T-helper 1 cell (primary cell): ENCODE measurements around the gene CPNE4.
A peak's percentile ranks its signal among the peaks of the same experiment; 100 is the strongest.

ENCODE experiments used
- DNase-seq, 5 donors: peaks; one replicate each; pipeline ENCODE4 v3.0.0-alpha.2; 2012 to 2020

CPNE4 gene

DNA sequence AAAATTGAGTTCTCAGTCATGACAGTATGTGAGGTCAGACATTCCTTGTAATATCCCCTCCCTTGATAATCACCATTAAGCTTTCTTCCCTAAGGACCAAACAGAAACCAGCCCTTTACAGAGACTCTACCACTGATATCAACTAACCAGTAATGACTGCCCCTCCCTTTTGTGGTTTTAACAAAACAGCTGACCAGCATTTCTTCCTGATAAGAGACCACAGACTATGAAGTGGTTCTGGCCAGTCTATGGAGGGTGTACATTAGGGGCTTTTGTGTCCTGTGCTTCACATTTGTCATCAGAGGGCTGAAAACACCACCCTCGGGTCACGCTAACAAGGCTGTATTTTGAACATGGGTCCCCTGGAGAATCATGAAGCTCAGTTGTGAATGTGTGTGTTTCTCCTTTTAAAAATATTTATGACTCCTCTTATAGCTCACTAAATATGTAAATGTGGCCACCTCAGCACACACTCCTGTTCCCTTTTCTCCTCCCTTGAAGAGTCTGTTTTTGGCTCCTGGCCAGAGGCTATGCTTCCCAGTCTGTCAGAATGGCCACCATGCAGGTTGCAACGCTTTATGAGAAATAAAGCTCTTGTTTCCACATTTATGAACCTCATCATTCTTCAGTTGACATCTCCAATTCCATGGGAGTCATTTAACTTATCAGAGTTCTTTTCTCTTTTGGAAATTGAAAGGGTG is 239.3 kb downstream of the CPNE4 start:
- DNase-seq, result no peak

DNA sequence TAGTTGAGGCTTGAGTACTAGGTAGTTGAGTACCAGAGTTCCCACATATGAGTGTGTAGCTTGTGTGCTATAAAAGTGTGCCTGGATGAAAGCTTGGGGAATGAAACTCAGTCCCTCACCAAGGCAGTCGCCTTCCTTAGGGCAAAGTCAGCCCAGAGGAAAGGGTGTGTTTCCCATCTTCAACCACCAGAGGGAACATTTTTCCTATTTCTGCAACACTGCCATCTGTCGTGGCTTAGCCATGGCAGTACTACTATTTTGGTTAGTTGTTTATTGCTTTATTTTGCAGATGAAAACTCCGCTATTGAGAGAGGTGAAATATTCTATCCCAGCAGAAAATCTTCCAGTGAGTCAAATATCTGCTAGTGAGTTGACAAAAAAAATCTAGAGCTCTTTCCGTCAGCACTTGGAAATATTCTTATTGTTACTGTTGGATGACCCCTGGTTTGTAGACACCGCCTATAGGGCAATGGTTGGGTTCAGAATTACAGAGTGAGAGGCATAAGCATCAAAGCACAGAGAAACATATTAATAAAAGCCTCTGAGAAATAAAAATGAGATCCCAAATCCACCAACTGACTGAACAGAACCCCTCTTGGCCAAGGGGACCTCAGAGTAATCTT is 239.9 kb downstream of the CPNE4 start:
- DNase-seq, result peak in 2 of 5 donors; percentile 3 to 15

DNA sequence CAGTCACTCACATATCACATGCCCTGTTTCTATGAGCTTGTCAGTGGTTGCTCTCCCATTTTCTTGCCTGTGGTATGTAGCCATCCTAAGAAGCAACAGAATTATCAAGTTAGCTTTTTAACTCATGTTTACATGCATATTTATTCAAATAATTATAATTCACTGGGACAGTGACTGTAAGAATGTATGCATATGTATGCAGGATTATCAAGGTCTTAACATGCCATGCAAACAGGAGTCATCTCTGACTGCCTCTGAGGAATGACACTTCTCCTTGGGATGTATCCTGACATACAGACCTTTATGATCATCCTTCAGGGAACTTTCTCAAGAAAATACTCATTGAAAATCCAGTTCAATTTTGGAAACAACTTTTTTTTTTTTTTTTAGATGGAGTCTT is 240.9 kb downstream of the CPNE4 start:
- no peak for DNase-seq

DNA sequence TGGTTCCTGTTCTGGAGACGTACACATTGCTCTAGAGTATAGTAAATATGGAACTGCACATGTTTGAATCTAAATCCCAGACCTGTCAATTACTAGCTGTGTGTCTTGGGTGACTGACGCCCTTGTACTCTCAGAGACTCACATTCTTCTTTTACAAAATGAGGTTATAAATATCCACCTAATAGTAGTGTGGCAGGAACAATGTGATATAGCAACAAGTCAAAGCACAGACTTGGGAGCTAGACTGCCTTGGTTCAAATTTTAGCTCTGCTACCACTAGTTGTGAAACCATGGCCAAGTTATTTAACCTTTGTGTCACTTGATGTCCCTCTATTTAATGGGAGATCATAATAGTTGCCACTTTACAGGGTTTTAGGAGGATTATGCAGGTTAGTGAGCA is 245.6 kb downstream of the CPNE4 start:
- DNase-seq, result no peak

DNA sequence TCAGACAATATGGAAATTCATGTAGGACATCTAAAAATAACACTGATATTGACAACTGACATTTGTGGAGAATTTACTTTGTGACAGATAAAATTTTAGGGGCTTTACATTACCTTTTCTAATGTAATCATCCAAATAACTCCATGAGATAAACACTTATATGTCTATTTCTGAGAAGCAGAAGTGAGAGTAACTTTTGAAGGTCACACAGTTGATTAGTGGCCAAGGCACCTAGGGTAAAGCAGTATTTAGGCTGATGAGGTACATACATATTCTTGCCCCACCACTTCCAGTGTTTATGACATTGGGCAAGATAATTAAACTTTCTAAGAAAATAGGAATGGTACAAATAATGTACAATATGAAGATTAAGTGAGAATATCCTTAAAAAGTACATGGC is 248.4 kb downstream of the CPNE4 start:
- no peak for DNase-seq

DNA sequence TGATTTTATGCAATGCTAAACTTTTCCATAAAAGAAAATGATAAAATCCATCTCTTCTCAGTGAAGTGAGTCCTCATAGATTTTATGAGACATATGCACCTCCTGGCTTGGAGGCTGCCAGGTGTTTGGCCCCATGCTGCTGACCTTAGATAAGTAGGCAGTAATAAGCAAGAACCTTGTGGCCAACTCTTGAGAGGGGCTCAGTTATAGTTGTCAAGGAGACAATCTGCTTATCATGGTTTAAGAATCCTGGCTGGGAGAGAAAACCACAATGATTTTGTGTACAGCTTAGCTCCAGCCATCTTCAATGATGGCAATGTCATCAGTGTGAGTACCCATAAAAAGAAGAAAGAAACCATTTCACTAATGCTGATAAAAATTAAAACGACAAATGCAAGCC is 252.1 kb downstream of the CPNE4 start:
- DNase-seq, result no peak

DNA sequence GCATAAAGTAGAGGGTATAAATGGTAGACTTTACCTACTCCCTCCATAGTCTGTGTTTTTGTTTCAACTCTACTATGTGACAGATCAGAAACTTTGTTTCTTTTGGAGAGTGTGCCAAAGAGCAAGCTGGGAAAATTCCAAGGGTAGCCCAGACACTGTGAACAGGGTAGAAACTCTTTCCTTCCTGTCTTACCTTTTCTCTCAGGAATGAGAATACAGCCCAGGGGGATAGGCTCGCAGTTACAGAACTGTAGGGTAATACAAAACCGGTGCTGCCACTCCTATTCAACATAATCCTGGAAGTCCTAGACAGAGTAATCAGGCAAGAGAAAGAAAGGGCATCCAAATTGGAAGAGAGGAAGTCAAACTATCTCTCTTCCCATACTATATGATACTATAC is 256.3 kb downstream of the CPNE4 start:
- no peak for DNase-seq

DNA sequence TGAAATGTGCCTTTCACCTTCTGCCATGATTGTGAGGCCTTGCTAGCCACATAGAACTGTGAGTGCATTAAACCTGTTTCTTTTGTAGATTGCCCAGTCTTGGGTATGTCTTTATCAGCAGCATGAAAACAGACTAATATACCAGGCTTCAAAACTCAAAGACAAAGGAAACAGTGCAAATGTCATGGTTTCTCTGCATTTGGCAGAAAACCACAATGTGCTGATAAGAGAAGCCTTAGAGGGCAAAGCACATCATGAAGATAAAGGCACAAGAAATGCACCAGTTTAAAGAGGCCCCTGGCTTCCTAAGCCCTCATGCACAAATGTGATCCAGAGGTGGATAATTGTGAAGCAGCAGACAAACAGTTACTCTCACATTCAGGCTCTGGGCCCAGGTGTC is 259.2 kb downstream of the CPNE4 start:
- no peak for DNase-seq

DNA sequence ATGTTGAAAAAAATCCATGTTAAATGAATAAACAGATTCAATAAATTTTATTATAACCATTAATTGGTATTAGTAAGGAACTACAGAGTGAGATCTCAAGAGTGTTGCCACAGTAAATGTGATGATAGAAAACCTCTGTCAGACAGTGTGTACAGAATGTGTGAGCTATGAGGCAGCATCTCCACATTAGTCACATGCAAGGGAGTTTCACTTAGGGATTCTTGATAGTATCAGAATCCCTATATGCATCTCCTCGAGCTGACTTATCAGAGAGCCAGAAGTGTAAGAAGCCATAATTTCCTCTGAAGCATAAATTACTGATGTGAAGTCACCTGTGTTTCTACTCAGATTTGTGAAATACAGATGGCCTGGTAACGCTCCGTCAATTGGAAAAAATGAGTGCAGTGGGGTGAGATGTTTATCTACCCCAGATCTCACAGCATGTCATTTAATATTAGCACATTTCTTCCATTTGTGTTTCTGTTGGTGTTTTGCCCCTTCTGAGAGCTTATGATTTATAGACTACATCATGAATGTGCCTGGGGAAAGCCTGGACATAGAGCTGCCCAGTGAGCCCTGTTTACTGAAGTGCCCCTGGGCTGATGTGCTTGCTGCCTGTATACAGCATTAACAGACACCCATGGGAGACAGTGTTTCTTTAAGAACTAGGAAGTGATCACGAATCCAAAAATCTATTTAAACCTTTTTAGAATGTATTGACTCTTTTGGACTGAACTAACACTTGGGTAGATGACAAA is 262.4 kb downstream of the CPNE4 start:
- no peak for DNase-seq

DNA sequence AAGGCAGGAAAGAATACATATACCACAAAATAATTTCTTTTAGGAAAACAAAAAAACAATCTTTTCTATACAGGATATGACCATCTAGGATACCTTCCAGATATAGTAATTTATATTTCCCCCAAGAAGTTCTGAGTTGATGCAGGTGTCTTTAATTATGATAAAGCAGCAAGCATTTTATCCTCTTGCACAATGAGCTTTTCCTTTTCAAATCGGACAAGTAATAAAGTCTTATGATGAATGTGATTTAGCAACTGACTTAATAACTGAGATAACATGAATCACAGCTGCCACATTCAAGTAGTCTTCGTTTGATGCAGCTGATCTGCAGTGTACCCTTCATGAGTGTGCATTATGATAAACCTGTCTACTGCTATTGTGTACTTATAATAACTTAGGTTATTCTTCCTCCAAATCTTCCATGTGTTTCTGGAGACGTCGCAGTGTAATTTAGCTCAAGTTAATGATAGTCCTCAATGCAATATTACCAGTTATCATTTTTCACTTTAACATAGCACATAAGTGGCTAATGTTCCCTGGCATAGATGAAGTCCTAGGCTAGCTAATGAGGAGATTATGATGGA is 271.7 kb downstream of the CPNE4 start:
- no peak for DNase-seq

DNA sequence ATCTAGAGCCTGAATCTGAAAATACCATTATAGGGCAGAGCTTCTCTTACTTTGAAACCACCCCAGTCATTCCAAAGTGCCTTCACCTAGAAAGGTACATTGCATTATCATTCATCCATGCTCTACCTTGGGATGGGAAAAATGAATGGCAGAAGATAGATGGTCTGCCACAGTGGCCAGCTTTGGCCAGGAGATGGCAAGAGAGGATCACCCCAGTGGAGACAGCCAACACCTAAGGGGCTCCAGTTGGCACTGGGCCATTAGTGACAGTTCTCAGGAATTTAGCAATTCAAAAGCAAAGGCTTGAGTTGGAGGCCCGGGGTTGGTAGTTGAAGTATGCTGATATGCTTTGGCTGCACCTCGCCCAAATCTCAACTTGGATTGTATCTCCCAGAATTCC is 278.4 kb downstream of the CPNE4 start:
- DNase-seq, result no peak

DNA sequence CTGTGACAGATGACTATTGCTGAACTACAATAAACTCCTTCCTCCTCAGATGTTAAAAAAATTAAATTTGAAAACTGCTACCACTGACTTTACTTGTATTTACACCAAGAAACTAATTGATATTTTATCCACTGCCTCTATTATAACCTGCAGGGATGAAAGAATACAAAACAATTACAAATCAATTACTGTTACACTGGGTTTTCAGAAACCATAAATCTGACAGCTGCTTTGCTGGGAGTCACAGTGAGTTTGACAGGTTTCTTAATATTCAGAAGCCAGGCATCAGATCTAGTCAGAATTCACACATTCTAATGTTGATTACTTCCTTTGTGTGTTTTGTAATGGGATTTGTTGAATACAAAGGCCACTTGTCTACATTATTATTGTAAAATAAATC is 279.4 kb downstream of the CPNE4 start:
- no peak for DNase-seq

DNA sequence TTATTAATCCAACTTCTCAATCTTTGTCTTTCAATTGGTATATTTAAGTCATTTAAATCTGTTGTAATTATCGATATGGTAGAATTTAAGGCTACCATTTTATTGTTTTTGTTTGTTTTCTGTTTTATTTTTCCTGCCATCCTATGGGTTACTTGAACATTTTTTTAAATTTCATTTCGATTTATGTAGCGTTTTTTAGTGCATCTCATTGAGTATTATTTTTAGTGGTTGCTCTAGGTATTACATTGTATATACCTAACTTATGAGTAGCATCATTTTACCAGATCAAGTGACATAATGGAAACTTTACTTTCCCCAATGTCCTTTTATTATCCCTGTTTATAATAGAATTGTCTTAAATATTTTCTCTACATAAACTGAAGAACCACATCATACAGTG is 284.6 kb downstream of the CPNE4 start:
- DNase-seq, result no peak

DNA sequence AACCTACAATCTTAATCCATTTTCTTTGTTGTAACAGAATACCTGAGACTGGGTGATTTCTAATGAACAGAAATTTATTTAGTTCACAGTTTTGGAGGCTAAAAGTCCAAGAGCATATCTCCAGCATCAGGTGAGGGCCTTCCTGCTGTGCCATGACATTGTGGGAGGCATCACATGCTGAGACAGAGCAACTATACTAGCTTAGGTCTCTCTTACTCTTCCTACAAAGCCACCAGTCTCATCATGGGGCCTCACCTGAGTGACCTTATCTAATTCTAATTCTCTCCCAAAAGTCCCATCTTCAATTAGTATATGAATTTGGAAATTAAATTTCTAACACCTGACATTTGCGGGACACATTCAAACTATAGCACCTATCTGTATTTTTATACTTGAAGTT is 285.0 kb downstream of the CPNE4 start:
- DNase-seq, result no peak

DNA sequence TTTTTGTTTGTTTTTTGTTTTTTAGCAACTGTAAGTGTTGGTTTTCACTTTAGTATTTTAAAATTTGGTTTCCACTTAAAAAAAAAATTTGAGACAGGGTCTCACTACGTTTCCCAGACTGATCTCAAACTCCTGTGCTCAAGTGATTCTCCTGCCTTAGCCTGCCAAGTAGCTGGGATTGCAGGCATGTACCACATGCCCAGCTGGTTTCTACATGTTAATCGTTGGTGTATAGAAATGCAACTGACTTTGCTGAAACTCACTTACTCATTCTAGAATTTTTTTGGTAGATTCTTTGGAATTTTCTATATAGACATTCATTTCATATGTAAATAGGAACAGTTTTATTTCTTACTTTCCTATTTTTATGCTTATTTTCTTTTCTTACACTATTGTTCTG is 287.3 kb downstream of the CPNE4 start:
- no peak for DNase-seq

DNA sequence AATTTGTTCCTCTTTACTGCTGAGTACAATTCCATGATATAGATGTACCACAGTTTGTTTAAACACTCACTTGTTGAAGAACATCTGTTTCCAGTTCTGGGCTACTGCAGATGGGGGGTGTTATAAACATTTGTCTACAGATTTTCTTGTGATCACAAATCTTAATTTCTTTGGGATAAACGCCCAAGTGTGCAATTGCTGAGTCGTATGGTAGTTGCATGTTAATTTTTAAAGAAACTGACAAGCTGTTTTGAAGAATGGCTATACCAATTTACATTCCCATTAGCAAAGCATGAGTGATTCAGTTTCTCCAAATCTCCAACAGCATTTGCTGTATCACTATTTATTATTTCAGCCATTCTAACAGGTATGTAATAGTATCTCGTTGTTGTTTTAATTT is 290.0 kb downstream of the CPNE4 start:
- no peak for DNase-seq

DNA sequence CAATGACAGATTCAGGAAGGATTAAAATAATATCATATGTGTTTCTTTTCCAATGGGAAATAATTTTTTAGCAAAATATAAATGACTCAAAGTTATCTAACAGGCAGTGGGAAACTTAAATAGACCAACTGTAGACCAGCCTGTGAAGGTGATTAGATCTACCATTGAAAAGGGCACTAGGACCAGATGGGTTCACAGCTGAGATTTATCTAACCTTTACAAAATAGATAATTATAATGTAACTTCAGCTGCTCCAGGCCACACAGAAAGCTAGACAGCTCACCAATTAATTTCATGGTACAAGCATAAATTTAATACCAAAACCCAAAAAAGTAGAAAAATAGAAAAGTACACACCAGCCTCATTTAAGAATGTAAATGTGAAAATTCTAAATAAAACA is 291.7 kb downstream of the CPNE4 start:
- DNase-seq, result no peak

DNA sequence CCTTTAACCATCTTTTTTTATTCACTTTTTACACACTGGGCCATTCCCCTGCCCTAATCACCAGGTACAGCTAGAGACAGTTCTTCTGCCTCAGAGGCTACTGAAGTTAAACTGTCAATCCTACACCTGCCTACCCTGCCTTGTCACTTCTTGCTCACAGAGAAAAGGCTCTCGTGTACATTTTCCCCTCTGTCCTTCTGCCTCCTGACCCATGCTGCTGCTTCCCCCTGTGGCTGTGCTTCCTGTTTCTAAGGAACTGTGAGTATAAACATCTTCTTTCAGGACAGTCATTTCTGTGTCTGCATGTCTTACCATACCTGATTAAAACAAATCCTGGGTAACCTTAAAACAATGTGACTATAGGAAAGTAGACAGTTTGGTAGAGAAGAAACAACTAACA is 295.6 kb downstream of the CPNE4 start:
- no peak for DNase-seq

DNA sequence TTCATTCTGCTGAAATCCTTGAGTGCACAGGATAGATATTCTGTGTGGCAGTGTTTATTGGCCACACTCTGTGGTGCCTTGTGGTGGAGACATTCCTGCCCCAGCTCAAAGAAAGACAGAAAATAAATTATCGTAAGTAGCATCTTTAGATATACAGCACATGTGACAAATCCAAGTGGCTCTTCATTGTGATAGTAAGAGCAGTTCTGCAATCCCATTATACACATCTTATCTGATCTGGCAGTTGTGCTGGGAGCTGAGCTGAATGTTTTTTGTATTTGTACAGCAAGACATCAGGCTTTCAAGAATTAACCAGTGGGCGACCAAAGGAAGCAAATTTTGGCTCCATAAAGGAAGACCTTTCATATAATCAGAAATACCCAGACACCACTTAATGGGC is 296.7 kb downstream of the CPNE4 start:
- no peak for DNase-seq

DNA sequence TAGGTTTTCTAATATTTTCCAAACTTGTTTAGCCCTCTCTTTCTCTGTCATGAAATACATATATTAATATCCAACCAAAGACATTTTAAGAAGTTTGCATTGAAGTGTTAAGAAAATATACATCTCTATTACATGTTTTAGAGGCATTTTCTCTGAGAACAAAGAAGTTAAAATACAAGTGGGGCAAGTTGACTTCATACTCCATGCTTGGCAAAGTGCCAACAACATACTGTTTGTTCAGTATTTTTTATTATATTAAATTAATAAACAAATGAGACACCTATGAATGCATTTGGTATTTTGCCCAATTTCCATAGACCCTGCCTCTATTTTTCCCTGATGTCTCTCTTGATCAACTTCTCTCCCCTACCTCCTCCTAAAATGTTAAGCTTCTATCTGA is 299.3 kb downstream of the CPNE4 start:
- no peak for DNase-seq

DNA sequence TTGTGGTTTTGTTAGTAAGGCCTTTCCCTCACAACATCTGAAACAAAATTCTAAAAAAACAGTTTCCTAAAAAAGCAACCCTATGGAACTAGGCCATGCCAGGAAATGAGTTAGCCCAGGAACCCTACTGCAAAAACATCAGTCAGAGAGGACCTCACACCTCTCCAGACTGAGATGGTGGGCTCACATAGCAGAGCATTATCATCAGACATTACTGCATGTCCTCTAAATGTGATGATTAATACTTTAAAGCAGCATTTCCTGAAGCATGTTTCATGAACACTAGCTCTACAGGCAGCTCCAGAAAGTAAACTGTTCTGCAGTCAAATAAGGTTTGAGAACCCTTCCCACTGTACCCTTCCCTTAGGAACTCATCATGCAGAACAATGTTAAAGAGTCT is 299.7 kb downstream of the CPNE4 start:
- DNase-seq, result no peak

DNA sequence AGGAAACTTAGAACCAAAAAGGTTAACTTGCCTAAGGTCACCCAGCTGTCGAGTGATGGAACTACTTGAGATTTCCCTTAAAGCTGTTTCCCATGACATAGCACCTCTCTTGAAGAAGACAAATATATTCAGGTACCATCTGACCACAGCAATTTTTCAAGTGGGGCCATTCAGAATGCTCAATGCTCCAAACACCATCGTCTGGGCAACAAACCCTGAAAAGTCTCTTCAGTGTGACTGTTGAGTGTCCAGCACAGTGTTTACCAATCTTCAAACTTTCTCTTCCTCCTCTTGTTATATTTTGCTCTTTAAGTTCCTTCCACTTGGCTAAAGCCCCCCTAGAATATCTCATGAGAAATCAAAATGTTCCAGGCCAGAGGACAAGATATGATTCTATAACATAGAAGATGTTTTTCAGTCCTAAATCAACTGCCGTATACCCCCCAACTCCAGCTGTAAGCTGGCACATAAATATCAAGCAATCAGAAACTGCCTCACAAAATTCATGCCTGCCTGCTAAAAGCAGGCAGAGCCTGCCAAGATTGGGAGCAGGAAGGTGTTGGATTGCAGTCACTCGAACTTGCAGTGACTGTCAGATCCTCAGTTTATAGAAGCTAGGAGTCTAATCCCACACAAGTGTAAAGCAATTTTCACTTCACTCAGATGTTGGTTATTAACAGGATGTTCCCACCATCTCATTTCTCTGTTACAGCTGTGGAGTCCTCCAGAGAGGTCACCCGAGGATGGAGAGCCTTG is 301.6 kb downstream of the CPNE4 start:
- no peak for DNase-seq

DNA sequence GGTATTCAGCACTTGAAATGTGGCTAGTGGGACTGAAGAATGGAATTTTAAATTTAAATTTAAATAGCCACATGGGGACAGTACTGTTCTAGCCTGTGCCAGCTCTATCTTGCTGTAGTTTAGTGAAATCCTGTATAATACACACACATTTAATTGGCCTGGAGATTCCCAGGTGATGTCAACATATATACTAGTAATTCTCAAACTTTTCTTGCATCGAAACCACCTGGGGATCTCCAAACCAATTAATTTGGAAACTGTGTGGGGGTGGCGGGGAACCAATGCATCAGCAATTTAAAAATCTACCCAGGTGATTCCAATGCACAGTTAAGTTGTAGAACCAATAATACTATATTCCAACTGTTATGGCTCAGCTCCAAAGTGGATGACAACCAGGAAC is 303.1 kb downstream of the CPNE4 start:
- no peak for DNase-seq
